ENCODE measurements around the gene ICAM5. TPM values are rescaled to one million over a fixed set of nuclear protein-coding genes. Genes with fewer than 3 reads are reported as not detected.

ICAM5 gene
- total and polyA plus RNA-seq, 10 of the 15 experiments (the other 5 are each of a cell fraction or from before 2014, with no cell fraction given), result 0.14 to 4.6 (median 0.94) TPM; not detected in 2

GRCh38 chr19:10315335-10316214 is 25.8 kb downstream of the ICAM5 start, which contains the start of gene FDX2 (continued):
- TF ChIP-seq E4F1 (IDR thresholded peaks at IDR 0.05; ENCODE audit: borderline replicate concordance, partially characterized antibody) (no peak), ZBTB11 (CRISPR knock-in tag; IDR thresholded peaks at IDR 0.05) (peak; percentile 61), NR2C1 (IDR thresholded peaks at IDR 0.05) (0 out of 2 replicates have a peak, but pooled peaks have one; percentile 46), BCLAF1 (IDR thresholded peaks at IDR 0.05) (no peak), POU2F2 (IDR thresholded peaks at IDR 0.05; ENCODE audit: borderline replicate concordance, low read depth, low read length) (peak; percentile 48; the same call in 1 of the 3 replicates), NR2F1 (conservative IDR thresholded peaks at IDR 0.05) (no peak), GATAD2B (conservative IDR thresholded peaks at IDR 0.05; ENCODE audit: low read depth) (no peak), ZZZ3 (IDR thresholded peaks at IDR 0.05; ENCODE audit: control insufficient read depth, insufficient read length, low read depth) (no peak), KDM1A (IDR thresholded peaks at IDR 0.05; ENCODE audit: borderline replicate concordance) (no peak), ZNF217 (IDR thresholded peaks at IDR 0.05) (no peak), LARP7 (IDR thresholded peaks at IDR 0.05) (peak; percentile 42; the same call in 1 of the 2 replicates), USF1 (IDR thresholded peaks at IDR 0.05; ENCODE audit: borderline replicate concordance, extremely low read length, insufficient read depth, low read depth, low read length) (peak; percentile 98), SREBF2 (IDR thresholded peaks at IDR 0.05; ENCODE audit: low read length) (no peak), ZNF207 (IDR thresholded peaks at IDR 0.05; ENCODE audit: borderline replicate concordance) (no peak), JUND (IDR thresholded peaks at IDR 0.05; ENCODE audit: low read depth, low read length) (no peak), ELK1 (IDR thresholded peaks at IDR 0.05; ENCODE audit: low read depth, low read length) (no peak)

All from GM12878 (cell line).